AG09319 (cell line): ENCODE measurements around the gene ZNF106.

ENCODE experiments used
- DNase-seq: peaks from one replicate; pipeline ENCODE4 v3.0.0-alpha.2; 2010; ENCODE audit warnings: low read depth; ENCODE audit errors: extremely low read depth
- TF ChIP-seq, protein P1 (sequence below): IDR thresholded peaks from 2 replicates; pipeline ENCODE4 v1.5.1; 2011; ENCODE audit warnings: low read depth, mild to moderate bottlenecking, inconsistent platforms, low read length, moderate library complexity

Gene ZNF106

GRCh38 chr15:42474827-42475226, 16.1 kb downstream of the ZNF106 start:
- TF ChIP-seq, protein P1, sequence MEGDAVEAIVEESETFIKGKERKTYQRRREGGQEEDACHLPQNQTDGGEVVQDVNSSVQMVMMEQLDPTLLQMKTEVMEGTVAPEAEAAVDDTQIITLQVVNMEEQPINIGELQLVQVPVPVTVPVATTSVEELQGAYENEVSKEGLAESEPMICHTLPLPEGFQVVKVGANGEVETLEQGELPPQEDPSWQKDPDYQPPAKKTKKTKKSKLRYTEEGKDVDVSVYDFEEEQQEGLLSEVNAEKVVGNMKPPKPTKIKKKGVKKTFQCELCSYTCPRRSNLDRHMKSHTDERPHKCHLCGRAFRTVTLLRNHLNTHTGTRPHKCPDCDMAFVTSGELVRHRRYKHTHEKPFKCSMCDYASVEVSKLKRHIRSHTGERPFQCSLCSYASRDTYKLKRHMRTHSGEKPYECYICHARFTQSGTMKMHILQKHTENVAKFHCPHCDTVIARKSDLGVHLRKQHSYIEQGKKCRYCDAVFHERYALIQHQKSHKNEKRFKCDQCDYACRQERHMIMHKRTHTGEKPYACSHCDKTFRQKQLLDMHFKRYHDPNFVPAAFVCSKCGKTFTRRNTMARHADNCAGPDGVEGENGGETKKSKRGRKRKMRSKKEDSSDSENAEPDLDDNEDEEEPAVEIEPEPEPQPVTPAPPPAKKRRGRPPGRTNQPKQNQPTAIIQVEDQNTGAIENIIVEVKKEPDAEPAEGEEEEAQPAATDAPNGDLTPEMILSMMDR: no peak
- DNase-seq: no peak

DNA sequence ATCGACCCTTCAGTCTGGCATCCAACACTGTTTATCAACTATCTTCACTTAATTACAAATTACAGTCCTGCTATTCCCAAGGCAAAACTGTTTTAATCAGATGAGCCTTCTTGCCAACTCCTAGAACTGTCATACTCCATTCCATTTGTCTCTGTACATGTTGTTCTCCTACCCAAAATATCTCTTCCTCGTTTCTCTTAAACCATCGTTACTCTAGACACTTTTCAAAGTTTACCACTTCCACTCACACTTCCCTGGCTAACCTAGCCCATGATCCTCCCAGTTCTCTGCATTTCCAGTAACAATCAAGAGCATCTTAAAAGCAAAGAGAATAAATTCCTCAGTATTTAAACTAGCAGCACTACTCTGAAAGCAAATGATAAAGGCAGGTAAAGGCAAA, 19.9 kb downstream of the ZNF106 start:
- TF ChIP-seq, protein P1: no peak
- no peak for DNase-seq

- TF ChIP-seq, protein P1: no peak
- DNase-seq: no peak
Observed at GRCh38 chr15:42465520-42466259, 25.3 kb downstream of the ZNF106 start.

GRCh38 chr15:42461261-42461660, 29.7 kb downstream of the ZNF106 start:
- no peak for DNase-seq
- TF ChIP-seq, protein P1: no peak

DNA sequence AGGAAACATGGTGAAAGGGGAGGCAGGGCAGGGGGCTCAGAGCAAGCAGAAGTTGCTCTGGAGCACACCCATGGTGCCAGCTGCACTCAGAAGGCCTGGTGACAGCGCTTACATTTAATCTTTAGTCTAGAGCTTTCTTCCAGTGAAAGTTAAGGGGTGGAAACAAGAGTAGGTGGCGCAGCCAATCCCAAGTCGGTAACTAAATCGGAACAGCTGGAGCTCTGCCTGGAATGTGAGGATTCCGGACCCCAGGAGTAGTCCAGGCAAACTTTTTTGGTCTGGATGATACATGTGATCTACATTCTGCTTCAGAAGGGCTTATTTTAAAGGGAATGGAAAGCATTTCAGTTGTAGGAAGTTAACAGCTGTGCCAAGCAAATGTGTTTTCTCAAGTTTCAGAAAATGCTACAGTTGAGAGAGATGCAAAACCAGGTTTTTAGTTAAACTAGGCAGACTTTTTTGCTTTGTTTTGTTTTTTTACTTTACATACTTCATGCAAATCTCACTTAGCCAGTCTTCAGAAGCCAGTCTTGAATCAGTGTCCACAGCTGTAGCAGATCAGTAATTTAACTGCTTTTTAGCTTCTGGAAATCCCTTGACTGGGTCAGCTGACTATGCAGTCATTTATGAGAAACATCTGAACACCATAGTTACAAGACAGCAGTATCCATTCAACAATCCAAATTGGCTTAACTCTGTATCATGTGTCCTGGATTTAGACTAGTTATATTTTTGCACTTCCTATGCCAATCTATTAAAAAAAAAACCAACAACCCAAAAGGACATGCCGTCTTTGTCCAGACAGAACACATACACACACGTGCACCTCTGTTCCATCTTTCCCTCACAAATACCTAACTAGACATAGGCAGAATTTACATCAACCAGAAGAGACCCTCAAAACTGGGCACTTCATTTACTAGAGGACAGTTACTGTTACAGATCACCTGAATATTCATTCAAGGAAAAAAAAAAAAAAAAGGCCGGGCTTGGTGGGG, 33.2 kb downstream of the ZNF106 start:
- peak; percentile 82 for DNase-seq

GRCh38 chr15:42456971-42457370, 34.0 kb downstream of the ZNF106 start:
- no peak for DNase-seq

More for the DNA sequence above, 33.2 kb downstream of the ZNF106 start:
- TF ChIP-seq, protein P1: no peak

More at GRCh38 chr15:42456971-42457370, 34.0 kb downstream of the ZNF106 start:
- TF ChIP-seq, protein P1: no peak
